HG03196 (cell line): ENCODE measurements around the gene SYT2.
"Not testable (repeated sequence)": the region's sequence is repeated elsewhere in the genome, so short reads cannot be mapped to it uniquely, and the experiment has no call there.

Experiments used
- ATAC-seq: cut with Tn5 transposase; IDR thresholded peaks from one replicate; pipeline ENCODE4 v1.9.1; 2021; ENCODE audit not compliant: unreplicated experiment

The SYT2 gene

GRCh38 chr1:202644219-202645096 is 65.8 kb downstream of the SYT2 start:
- ATAC-seq, result no peak

DNA sequence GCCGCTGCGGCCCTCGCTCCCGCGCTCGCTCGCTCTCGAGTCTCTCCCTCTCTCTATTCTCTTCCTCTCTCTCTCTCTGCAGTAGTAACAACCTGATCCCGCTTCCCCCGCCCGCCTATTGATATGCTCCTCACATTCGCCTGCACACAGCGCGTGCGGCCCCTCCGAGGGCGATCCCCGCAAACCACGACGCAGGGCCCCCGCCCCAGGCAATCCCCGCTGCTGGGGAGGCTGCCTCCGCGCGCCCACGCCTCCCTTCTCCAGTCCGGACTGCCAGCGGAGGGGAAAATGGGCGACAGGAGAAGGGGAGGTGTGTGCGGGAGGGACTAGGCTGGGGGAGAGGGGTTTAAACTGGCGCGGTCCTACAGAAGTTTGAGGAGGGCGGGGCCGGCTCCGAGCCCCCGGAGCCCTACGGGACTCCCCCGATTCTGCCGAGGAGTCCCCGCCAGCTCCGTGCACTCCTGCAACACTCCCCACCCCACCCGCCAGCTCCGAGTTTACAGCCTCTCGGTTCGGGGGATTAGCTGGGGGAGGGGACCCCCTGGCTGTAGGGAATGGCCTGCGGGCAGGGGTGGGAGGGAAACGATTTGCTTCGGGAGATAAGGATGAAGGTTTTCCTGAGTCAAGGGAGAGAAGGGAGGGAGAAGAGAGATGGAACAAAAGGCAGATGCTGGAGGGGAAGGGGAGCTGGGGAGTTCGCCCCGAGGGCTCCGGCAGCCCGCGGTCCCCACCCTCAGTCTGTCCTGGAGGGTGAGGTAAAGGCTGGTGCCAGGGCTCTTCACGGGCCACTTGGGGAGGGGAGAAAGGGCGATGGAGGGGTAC is 66.6 kb downstream of the SYT2 start:
- ATAC-seq, result no peak

- no peak for ATAC-seq
Measured at GRCh38 chr1:202642619-202643291, 67.5 kb downstream of the SYT2 start.

GRCh38 chr1:202642212-202642611 is 68.0 kb downstream of the SYT2 start:
- no peak for ATAC-seq

DNA sequence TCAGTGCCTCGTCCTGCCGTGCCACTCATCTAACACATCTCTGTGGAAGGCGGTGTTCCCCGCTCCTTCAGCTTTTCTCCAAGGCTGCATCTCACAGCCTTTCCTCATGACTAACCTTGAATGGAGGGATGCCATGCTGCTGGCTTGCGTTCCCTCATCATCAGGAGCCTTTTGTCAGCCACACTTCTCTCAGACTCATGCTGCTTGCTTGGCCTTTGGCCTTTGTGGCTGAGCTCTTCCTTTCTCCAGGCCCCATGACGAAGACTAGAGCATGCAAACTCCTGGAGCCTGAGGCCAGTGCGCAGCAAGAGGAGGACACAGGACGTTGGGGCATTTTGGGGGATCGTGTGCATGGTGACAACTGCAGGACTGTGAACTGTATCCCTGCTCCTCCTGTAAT is 70.8 kb downstream of the SYT2 start:
- ATAC-seq, result no peak

- not testable (repeated sequence) for ATAC-seq
Measured at GRCh38 chr1:202638701-202639305, 71.5 kb downstream of the SYT2 start.

DNA sequence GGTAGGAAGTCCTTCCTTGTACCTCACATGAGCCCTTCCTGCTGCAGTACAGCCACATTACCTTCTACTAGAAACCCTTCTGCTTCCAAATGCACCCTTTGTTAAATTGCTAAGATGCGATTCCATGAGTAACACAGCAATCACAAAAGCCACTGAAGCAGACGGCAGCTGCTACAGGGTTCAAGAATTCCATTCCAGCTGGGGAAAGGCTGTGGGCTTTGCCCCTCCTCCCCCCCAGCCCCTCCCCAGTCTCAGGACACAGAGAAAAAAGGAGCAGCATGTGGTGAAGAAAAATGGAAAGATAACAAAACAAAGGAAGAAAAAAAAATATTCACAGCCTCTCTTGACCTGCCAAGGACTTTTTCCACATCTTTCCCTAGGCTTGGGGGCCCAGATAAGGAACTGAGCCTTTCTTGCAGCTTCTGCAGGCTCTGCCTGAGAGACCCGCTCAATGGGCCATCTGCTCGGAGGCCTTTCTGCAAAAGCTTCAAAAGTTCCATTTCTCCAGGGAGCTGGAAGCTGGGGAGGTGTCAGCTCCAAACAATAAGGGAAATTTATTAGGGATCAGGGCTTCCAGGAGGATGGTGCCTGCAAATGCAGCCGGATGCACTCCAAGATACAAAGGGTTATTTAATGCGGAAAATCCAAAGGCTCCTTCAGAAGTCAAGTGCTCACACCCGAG is 72.1 kb downstream of the SYT2 start:
- no peak for ATAC-seq

- not testable (repeated sequence) for ATAC-seq
Measured at GRCh38 chr1:202637321-202638018, 72.8 kb downstream of the SYT2 start.

- ATAC-seq, result not testable (repeated sequence)
Measured at GRCh38 chr1:202636171-202636570, 74.1 kb downstream of the SYT2 start.

DNA sequence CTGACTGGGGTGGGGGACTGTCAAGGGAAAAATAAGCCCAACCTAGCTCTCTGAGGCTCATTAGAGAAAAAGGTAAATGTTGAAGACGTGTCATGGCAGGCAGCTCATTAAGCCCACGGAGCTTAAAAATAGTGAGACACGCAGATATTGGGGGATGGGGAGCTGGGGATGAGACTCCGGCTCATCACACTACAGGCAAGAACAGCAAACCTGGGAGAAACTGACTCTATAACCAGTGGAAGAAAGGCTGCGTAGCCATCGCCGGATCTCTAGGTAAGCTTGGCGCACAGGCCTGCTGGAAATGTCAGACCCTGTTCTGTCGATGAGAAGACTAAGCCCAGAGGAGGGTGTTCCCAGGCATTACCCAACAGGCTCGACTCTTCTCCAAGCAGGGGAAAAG is 78.0 kb downstream of the SYT2 start:
- ATAC-seq, result no peak

- no peak for ATAC-seq
Measured at GRCh38 chr1:202631076-202631923, 79.0 kb downstream of the SYT2 start.

DNA sequence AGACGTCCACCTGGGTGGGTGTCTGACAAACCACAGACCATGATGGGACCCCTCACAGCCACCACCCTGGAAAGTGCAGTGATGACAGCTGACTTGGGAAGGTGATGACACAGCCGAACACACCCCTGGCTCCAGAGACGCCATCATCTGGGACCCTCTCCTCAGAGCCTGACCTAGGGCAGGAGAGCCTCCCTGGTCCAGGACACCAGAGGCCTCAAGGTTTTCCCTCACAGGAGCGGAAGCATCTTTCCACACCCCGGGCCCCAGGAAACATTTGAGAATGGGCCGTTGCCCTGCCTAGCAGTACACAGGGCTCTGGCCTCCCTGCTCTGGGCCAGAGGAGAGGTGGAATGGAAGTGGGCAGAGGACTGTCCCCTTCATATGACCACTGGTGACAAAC is 79.7 kb downstream of the SYT2 start:
- ATAC-seq, result no peak

DNA sequence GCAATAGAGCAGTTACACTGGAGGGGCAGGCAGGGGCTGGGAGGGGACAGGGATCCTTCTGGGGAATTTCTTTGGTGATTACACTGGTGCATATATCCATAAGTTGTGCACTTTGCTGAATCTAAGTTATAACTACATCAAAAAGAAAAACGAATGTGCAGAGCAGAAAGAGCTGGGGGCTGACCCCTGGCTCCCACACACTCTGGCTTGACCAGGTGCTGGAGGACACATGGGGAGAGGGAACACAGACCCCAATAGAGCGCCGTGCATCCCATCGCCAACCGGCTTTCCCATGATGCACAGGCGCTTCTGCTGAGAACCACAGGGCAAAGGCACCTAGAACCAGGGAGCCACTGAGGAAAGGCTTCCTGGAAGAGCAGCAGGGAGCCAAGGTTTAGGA is 80.2 kb downstream of the SYT2 start:
- not testable (repeated sequence) for ATAC-seq

DNA sequence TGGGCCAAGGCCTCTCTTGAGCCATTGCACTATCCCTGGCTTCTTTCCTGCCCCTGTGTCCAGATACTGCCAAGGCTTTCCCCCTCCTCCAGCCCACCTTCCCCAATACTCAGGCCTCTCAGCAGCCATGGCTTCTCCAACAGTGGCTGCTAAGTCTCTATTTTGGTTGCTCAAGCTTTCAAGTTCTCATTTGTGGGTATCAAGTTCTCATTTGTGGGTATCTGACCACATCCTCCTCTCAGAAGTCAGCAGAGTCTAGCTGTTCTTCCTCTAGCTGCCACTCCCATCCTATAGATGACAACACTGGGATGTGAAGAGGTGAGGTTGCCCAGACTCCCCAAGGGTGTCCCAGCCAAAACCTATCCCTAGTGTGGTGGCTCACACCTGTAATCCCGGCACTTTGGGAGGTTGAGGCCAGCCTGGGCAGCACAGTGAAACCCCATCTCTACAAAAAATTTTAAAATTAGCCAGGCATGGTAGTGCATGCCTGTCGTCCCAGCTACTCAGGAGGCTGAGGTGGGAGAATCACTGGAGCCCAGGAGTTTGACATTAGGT is 80.9 kb downstream of the SYT2 start:
- ATAC-seq, result peak; percentile 69

DNA sequence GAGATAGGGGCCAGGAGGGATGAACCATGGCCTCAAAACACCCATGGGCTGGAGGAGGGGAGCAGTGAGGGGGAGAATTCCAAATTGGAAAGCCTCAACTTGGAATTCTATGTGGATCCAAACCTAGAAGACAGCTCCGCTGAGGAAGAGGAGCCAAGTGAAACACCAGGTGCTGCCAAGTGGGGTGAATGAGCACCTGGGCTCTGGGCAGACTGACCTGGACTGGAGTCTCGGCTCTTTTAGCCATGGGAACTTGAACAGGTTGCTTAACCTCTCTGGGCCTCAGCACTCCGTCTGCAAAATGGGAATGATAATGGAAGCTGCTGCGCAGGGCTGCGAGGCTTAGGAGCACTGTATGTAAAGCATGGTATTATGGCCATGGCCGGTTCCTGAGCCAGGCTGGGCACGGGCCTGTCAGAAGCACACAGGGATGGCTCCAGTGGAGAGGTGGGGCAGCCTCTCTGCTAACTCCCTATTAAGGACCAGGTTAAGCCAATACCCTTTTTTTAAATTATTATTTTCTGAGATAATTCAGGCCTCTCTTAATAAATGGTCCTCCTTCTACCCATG is 81.5 kb downstream of the SYT2 start:
- ATAC-seq, result no peak

- ATAC-seq, result no peak
Measured at GRCh38 chr1:202627841-202628565, 82.3 kb downstream of the SYT2 start.

GRCh38 chr1:202627036-202627435 is 83.2 kb downstream of the SYT2 start:
- not testable (repeated sequence) for ATAC-seq
